GM21360 (cell line): ENCODE data around the gene PANK2.
"Not testable (repeated sequence)": the region's sequence is repeated elsewhere in the genome, so short reads cannot be mapped to it uniquely, and the experiment has no call there.

Source experiments
- ATAC-seq: cut with Tn5 transposase; IDR thresholded peaks from one replicate; pipeline ENCODE4 v1.9.1; 2021; ENCODE audit warnings: mild to moderate bottlenecking, moderate library complexity; ENCODE audit not compliant: unreplicated experiment

PANK2 gene

DNA sequence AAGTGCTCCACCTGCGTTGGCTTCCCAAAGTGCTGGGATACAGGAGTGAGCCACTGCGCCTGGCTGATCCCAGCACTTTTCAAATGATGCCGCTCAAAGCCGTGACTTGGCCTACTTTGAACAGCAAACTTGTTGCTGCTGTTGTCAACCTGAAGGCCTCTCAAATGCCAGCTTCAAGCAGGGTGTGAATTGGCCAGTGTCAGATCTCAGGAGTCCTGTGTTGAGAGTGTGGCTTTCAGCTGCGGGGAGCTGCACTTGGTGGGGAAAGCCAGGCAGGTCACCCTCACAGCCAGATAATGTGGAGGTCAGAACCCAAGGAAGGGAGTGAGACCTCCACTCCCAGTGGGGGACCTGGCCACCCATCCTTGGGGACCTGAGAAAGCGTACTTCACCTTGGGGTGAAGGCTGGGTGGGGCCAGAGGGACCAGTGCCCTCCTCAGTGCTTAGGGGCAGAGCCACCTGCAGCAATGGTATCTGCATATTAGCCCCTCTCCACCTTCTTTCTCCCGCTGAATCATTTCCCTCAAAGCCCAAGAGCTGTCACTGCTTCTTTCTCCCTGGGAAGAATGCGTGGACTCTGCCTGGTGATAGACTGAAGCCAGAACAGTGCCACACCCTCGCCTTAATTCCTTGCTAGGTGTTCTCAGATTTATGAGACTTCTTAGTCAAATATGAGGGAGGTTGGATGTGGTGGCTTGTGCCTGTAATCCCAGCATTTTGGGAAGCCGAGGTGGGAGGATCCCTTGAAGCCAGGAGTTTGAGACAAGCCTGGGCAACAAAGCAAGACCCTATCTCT lies 19.1 kb upstream of the PANK2 start:
- no peak for ATAC-seq

DNA sequence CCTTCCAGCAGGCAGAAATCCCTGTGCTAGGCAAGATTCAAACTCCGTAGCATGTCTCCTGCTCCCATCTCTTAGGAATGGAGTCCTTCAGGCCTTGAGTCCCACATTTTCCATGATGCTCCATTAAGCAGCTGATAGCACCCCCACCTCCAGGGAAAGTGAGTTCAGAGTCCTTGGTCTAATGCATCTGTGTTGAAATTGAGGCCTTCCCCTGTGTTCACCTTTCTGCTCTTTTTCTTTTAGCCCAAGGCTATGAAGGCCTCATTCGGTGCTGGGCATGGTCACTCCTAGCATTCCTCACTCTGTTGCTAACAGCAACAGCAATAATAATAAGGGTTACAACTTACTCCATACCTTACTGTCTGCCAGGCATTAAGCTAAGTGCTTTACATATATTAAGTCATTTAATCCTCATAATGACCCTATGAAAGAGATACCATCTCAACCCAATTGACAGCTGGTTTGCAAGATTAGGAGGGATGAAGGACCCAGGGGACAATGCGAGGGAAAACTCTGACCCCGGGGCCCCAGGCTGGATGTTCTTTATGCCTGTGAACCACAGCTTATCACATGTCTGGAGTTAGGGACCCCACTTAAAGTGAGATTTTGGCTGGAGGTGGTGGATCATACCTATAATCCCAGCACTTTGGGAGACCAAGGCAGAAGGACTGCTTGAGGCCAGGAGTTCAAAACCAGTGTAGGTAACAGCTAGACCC lies 17.5 kb upstream of the PANK2 start:
- ATAC-seq = no peak

DNA sequence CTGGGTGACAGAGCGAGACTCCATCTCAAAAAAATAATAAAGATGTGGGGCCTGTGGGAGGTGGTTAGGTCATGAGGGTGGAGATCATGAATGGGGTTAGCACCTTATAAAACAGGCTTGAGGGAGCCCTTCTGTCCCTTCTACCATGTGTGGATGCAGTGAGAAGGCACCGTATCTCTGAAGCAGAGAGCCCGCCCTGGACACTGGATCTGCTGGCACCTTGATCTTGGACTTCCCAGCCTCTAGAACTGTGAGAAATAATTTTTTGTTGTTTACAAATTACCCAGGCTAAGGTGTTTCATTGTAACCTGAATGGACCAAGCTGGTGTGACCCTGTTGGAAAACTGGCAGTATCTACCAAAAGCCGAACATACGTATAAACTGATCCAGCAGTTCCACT lies 15.7 kb upstream of the PANK2 start:
- ATAC-seq = no peak

DNA sequence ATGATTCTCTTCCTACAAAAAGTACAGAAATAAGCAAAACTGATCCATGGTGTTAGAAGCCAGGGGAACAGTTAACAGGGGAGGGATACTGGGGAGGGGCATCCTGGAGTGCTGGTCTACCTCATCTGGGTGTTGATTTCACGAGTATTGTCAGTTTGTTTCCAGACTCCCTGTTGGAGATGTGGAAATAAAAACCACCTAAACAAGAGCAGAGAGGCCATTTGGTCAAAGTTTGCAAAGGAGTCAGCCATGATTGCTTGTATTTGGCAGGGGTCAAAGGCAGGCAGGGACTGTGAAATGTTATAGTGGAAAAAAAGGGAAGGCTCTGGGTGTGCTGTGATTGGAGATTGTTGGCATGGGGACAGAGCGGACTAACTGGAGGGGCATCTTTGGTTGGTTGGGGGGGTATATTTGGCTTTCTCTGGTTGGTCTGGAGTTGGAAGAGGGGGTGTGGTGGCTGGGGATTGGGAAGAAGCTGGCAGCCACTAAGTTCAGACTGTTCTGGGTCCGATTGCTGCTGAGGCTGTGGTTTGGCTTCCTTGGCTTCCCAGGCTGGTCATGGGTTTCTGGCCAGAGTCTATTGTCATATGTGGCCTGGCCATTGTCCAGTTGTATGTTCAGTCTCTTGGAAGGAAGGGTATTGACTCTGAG lies 14.9 kb upstream of the PANK2 start:
- ATAC-seq = no peak

DNA sequence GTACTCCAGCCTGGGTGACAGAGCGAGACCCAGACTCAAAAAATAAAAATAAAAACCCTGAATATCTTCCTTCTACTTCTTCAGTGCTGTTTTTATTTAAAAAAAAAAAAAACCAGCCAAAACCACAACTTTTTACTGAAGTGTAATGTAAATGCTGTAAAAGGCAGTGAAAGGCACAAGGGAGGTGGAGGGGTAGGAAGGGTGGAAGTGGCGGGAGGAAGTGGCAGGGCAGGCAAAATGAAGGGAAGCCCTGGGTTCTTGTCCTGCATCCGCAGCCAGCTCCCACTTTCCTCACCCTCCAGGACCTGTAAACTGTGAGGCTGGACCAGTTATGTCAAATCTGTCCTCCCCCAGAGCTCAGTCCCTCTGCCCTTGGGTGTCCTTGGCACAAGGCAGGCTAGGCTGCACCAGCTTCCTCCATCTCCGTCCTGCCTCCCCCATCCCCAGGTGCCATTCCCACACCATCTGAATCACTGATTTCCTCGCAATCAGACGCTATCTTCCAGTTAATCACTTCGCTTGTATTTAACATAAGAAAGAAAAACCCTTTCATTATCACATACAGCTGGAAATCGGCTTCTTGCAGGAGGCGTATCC lies 13.7 kb upstream of the PANK2 start:
- ATAC-seq = no peak

DNA sequence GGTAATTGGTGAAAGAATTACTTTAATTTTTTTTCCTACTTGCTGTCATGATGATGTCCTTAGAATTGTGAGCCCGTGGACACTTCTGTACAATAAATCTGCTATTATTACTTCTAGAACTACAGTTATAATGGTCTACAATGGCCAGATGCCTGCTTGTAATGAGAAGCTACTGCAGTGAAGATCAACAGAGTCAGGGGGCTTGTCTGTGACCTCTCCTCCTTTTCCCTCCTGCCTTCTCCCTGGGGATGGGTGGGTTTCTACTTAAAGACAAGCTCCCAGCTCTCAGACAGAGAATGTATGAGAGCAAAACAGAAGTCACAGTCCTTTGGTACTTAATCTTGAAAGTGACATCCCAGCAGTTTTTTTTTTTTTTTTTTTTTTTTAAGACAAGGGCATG lies 13.2 kb upstream of the PANK2 start:
- ATAC-seq = no peak

DNA sequence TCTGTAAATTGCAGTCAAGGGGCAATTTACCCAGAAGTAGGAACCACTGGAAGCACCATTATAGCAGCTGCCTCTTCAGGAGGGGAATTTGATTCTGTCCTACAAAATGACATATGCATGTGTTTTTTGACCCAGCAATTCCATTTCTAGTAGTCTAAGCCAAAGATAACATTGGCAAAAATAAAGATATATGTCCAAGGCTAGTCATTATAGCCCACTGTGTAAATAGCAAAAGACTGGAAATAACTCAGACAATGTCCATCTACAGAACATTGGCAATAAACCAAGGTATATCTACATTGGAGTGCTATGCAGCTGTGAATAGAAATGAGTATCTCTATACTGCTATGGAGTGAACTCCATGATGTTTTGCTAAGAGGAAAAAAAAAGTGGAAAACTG lies 12.5 kb upstream of the PANK2 start:
- ATAC-seq = no peak

DNA sequence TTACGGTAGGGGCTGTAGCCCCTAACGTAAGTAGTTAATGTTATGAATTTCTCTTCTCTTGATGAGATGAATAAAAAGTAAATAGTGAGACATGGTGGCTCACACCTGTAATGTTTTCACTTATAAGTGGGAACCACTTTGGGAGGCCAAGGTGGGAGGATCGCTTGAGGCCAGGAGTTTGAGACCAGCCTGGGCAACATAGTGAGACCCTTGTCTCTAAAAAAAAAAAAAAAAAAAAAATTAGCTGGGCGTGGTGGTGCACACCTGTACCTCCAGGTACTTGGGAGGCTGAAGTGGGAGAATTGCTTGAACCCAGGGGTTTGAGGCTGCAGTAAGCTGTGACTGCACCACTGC lies 10.3 kb upstream of the PANK2 start:
- ATAC-seq = not testable (repeated sequence)

DNA sequence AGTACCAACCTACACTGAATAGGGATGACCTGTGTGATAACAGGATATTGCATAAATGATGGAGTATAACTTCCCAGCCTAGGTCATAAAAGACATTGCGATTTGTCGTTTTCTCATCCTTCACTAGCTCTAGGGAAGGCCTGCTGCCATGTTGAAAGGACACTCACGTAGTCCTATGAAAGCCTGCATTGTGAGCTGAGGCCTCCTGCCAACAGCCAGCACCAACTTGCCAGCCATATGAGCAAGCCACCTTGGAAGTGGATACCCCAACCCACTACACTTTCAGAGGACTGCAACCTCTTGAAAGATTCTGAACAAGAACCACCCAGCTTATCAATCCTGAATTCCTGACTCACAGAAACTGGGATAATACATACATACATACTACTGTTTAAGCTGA lies 3.5 kb upstream of the PANK2 start:
- no peak for ATAC-seq

DNA sequence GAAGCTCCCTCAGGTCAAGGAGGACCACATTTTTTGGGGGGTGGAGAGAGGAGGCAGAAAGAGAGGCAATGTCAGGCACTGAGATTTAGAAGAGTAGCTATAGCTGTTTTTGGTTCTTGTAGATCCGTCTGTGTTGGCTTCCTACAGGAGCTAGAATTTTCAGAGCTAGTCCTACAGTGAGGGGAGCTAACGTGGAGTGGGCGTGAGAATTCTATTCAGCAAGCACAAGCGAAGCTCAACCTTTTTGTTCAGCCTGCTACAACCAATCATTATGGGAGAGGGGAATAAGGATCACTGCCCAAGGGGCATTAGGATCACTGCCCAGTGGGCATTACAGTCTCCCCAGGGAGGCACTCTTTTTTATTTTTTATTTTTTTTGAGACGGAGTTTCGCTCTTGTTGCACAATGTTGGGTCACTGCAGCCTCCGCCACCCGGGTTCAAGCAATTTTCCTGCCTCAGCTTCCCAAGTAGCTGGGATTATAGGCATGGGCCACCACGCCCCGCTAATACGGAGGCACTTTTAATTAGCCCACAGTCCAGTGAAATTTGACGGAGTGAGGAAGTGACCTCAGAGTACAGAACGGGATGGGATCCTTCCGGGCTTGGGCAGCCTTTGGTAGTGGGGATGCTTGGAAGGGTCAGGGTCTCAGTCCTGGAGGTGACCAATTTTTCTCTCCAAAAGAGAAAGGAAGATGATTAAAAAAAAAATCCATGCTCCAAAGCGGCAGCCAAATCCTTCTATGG lies 1.1 kb upstream of the PANK2 start:
- no peak for ATAC-seq

DNA sequence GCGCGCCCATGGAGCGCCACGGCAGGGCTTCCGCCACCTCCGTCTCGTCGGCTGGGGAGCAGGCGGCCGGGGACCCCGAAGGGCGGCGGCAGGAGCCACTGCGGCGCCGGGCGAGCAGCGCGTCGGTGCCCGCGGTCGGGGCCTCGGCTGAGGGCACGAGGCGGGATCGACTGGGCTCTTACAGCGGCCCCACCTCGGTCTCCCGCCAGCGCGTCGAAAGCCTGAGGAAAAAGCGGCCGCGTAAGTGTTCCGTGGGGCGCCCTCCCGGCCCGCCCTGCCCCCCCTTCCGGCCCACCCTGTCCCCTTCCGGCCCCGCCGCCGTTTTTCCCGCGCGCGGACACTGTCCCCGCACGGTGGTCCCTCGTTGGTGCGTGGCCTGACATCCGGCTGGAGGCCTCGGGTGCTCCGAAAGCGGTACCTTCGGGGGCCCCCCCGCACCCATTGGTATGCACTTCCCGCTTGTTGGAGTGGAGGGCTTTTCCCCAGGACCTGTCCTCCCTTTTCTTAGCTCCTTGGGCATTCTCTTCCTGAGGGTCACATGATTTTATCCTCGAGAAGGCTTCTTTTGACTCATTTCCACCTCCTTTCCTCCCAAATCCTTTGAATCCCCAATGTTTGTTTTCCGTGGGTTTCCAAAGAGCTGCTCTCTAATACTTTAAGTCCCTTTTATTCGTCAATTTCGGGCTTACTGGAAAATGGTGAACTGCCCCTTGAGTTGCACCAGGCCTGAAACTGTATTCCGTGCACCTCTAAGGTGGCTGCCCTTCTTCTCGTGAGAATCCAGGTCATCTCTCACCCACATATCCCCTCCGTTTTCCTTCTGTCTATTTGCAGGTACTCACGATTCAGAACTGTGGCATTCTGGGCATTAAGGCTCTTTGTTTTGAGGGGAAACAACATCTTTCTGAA lies 556 bp downstream of the PANK2 start:
- no peak for ATAC-seq

DNA sequence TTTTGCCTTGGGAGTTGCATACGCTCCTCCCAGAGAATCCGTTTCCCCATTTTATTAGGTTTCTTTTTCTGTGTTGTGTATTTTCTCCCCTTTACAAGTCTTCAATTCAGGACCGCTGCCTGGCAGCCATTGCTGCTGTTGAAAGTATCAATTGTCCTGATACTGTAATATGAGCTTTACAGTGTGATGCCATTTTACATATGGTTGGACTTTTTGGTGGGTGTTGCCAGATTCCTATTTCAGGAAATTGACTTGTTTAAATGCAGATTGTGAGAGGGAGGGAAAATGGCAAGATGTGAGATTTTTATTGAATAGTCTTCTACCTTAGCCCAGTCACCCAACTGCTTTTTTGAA lies 1.2 kb downstream of the PANK2 start:
- ATAC-seq = no peak

DNA sequence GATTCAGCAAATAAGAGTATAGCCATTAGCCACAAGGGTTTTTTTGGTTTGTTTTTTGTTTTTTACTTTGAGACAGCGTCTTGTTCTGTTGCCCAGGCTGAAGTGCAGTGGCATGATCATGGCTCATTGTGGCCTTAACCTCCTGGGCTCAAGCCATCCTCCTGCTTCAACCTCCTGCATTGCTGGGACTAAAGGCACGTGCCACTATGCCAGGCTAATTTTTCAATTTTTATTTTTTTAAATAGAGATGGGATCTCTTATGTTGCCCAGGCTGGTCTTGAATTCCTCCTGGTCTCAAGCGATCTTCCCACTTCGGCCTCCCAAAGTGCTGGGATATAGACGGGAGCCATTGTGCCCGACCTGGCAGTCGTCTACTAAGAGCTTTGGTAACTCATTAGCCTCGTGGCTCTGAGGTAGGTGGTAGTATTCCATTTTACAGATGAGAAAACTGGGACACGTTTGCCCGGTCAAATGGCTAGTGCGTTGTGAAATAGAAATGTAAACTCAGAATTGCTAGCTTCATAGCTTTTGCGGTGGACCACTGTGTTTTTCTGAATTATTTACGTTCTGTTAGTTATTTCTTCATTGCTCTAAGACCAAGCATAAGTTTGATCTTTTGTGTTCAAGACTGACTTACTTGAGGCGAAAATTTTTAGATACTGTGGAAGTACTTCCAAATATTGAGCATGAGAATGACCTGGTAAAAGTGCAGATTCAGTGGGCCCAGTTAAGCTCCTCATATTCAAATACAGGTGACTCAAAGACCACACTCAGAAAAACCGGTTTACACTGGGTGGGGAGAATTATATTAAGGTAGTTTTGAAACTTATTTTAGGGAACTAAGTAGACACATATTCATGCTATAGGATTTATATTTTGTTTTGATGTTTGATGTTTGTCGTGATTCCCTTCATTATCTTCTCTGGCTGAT lies 2.1 kb downstream of the PANK2 start:
- ATAC-seq = no peak

DNA sequence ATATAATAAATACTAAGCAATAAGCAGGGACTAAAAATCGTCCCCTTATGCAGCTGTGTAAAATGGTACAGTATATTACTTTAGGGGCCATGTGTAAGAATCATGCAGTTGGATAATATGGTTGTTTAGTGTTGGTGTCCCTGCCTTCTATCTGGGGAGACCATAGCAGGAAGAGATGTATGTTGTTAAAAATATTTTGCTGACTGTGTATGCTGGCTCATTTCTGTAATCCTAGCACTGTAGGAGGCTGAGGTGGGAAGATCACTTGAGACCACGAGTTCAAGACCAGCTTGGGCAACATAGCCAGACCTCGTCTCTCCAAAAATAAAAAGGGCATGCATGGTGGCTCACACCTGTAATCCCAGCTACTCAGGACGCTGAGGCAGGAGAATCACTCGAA lies 5.6 kb downstream of the PANK2 start:
- no peak for ATAC-seq

DNA sequence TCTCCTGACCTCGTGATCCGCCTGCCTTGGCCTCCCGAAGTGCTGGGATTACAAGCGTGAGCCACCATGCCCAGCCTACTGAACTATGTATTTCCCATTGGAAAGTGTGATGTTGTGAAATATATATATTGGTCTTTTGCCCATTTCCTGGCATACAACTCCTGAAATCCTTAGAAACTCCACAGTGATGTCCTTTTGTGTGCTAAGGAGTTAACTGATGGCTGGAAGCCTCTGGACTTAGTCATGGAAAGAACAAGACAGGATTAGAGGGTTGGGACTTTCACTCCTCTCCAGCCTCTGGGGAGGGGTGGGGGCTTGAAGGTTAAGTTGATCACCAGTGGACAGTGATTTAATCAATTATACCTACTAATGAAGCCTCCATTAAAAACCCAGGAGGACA lies 7.1 kb downstream of the PANK2 start:
- ATAC-seq = no peak

DNA sequence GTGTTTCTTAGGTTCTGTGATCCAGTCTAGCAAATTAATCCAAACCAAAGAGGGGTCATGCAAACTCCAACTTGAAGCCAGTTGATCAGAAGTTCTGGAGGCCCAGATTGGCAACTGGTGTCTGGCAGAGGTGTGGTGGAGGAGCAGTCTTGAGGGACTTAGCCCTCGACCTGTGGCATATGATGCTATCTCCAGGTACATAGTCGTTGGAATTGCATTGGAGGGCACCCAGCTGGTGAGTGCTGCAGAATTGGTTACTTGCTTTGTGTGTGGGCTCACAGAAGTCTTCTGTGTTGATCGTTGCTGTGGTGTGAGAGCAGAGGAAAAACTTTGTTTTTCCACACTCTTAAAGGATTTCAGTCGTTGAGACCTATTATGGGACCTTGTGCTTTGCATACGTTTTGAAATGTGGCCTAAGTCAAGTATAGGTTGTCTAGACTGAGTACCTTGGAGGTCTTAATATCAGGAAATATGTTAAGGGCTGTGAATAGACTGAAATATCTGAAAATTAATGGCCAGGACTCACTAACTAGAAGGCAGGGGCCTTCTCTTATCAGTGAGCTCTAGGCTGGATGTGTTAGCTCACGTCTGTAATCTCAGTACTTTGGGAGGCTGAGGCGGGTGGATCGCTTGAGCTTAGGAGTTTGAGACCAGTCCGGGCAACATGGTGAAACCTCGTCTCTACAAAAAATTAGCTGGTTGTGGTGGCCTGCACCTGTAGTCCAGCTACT lies 7.8 kb downstream of the PANK2 start:
- no peak for ATAC-seq

DNA sequence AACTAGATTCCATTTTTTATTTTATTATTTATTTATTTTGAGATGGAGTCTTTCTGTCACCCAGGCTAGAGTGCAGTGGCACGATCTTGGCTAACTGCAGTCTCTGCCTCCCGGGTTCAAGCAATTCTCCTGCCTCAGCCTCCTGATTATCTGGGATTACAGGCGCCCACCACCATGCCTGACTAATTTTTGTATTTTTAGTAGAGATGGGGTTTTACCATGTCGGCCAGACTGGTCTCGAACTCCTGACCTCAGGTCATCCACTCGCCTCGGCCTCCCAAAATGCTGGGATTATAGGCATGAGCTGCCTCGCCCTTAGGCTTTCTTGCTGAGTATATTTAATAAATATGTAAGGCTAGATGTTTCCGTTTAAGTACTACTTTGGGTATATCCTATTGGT lies 9.0 kb downstream of the PANK2 start:
- ATAC-seq = not testable (repeated sequence)

DNA sequence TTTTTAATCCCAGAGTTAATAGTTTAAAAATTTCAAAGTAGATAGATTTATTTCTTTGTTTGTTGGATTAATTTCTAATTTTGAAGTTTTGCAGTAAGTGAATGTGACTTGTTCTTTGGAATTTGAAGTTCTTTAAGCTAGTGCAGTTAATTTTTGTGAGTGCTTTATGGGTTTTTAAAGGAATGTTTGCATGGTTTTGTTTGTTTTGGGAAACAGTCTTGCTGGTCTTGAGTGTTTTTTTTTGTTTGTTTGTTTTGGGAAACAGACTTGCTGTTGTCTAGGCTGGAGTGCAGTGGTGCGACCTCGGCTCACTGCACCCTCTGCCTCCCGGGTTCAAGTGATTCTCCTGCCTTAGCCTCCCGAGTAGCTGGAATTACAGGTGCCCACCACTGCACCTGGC lies 9.5 kb downstream of the PANK2 start:
- no peak for ATAC-seq
